Uterus (tissue), 2 donors: ENCODE data around the gene HPGD.

Source experiments
- CTCF ChIP-seq, 4 experiments: fragments of 200-600 bp in 2 of 4; fragments of 450-650 bp in 2 of 4; sonication (generic) in 2 of 4; IDR thresholded peaks; one replicate each; pipeline ENCODE4 v1.5.1; 2016 to 2019; ENCODE audit warnings: antibody characterized with exemption in 4 of 4, mild to moderate bottlenecking in 2 of 4, moderate library complexity in 1 of 4
- POLR2A ChIP-seq, 2 donors: fragments of 450-650 bp; IDR thresholded peaks; one replicate each; pipeline ENCODE4 v1.6.1; 2016; ENCODE audit warnings: antibody characterized with exemption in 2 of 2, mild to moderate bottlenecking in 1 of 2, moderate library complexity in 1 of 2

- no peak for TF ChIP-seq CTCF (IDR thresholded peaks at IDR 0.05)
- no peak for TF ChIP-seq POLR2A (IDR thresholded peaks at IDR 0.05)
These were observed 4.4 kb upstream of the HPGD start for GRCh38 chr4:174526731-174527130.
